HG02938 (cell line): ENCODE measurements around the gene RERE.
A peak's percentile ranks its signal among the peaks of the same experiment; 100 is the strongest.

Experiments used
- ATAC-seq: cut with Tn5 transposase; IDR thresholded peaks from one replicate; pipeline ENCODE4 v1.9.1; 2021; ENCODE audit warnings: mild to moderate bottlenecking, moderate library complexity; ENCODE audit not compliant: unreplicated experiment

The RERE gene

DNA sequence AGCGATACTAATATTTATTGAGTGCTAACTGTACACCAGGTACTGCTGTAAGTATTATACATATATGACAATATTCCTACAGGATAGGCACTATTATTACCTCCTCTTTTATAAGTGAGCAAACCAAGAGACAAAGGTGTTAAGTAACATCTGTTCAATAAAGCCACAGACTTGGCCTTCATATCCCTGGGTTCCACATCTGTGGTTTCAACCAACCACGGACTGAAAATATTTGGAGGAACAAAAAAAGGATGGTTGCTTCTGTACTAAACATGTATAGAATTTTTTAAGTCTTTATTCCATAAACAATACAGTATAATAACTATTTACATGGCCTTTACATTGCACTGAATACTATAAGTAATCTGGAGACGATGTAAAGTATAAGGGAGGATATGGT, 95.1 kb downstream of the RERE start:
- ATAC-seq: no peak

DNA sequence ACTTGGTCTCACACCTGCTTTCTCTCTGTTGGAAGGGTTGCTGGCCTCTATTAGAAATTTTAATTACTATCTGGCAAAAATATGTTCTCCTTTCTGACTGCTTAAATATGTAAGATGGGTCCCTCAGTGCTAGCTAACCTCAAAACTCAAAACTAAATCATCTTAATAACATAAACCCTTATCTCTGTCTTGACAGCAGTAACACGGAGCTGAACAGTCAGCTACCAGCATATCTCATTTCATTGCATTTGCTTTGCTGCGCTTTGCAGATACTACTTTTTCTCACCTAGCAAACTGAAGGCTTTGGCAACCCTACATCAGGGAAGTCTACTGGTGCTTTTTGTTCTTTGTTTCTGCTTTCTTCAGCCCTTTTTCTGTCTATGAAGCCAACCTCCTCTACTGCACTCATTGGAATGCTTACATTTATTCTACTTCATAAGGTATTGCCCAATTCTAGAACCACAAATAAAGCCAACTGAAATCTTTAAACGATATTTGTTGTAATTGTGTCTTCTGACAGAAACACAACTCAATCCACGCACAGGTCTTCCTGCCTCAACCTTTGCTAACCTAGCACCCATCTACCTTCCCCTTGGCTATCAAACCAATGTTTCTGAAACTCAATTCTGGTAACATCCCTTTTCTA, 95.6 kb downstream of the RERE start:
- no peak for ATAC-seq

DNA sequence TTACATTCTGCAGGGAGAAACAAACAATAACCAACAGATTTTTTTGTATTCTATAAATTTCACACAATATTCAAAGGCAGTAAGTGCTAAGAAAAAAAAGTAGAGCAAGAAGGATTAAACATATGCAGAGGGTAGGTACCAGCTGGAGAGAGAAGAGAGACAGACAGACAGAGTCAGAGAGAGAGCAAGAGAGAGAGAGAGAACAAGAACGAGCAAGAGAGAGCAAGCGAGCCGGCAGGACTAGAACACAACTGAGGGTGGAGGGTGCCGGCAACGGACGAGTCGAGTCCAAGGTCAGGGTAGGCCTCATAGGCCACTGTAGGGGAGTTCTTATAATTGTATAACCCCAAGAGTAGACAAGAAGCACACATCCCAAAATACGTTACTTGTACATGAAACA, 97.1 kb downstream of the RERE start:
- no peak for ATAC-seq

DNA sequence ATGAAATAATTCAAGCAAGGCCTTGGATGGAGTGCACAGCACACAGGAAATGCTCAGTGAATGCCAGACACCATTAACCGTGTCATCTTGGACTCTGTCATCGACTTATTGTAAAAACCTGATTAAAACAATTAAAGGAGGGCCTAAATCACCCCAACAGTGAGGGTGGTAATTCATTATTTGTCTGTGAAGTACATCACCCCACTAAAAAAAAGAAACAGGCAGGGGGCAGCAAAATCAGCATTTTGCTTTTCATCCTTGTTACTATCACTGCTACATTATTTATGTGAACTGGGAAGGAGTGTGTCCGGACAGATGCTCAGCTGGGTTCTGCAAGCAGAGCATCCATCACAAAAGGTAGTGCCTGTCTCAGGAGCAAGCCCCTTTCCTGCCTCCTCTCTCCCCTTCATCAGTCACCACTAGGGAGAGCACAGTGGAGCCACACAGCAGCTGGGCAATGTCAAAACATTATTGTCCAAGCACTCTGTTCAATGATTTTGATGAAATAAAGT, 98.5 kb downstream of the RERE start:
- ATAC-seq: no peak

DNA sequence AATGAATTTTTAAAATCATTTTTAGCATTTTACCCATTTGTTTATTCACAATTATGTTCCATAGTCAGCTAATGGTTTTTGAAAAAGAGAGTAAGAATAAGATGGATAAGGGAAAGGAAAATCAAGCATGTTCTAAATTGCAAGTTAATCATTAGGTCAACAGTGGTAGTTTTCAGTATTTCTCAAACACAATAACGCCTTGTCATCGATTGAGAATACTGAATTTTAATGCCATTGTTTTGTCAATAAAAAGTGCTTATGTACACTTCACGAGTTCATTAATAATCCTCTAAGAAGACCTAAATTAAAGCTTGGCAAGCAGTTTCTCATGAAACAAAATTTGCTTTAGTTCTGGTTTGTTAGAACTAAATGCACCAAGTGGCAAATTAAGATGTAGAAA, 100.3 kb downstream of the RERE start:
- ATAC-seq: no peak

DNA sequence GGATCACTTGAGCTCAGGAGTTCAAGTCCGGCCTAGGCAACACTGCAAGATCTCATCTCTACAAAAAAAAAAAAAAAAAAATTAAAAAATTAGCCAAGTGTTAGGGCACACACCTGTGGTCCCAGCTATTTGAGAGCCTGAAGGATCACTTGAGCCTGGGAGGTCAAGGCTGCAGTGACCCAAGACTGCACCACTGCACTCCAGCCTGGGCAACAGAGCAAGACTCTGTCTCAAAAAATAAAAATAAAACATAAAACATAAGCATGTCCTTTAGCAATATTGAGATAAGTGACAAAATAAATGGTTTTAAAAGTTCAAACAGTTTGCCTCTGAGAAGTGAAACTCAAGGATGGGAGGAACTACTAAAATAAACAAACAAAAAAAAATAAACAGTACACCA, 101.2 kb downstream of the RERE start:
- no peak for ATAC-seq

DNA sequence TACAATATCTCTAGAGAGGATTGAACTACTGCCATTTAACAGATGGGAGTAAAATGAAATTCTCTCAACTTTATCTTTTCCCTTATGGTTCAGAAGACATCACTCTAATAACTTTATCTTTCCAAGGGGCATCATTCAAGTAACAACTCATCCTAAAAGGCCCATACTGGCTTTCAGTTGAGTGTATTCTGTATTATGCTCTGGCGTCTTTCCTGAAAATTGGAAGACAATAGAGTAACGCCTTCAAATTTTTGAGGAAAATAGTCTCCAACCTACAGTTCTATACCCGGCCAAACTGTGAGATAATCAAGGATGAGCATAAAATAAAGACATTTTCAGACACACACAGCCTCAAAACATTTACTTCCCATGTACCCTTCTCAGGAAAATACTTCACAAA, 103.3 kb downstream of the RERE start:
- ATAC-seq: no peak

DNA sequence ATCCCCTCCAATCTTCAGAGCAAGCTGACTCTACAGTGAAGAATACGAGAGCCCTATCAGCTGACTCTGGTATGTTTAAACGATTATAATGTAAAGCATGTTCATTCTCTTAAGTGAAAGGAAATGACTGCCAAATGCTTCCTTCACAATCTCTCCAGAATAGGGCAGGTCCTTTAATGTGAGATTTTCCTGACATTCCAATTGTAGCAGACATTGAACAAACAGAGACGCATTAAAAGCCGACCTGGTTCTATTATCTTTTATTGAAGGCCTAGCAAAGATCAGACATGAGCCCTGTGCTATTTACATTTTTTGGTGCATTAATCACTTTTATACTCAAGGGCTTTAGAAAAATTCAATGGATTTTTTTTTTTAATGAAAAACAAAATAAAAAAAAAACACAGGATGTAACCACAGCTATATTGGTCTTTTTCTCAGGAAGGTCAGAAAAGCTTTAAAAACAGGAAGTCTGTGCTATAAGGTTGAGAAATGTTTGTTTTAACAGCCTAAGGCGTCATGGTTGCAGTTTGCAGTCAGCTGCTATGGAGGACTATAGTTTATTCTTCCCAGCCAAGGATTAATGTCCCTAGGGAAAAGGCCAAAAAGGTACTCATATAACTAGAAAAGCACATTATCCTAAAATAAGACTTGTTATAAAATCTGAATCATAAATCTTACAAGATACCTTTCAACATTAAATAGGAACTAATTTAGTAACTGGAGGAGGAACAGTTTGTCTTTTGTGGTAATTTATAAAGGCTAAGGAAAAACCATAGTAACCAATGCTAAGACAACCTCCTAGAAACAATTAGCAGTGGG, 104.8 kb downstream of the RERE start:
- ATAC-seq: no peak

DNA sequence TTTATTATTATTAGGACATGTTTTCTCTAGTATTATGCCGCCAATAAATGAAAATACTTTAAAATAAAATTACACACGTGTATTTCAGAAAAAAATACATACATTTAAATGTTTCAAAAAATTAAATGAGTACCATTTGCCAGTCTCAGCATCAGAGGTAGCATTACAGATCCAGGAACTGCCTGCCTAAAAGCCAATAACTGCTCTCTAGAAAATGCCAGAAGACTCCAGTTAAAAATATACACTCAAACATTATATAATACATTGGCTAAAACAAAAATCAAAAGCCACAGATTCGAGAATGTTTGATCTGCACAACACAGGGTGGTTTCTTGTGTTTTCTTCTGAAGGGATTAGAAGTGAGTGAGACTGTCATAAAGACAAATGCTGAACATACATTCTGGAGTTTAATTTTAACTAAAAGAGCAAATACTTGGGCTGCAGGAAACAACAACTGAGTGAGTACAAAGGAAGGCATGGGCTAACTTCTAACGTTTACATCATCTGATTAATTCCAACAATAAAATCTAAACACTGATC, 105.5 kb downstream of the RERE start:
- no peak for ATAC-seq

DNA sequence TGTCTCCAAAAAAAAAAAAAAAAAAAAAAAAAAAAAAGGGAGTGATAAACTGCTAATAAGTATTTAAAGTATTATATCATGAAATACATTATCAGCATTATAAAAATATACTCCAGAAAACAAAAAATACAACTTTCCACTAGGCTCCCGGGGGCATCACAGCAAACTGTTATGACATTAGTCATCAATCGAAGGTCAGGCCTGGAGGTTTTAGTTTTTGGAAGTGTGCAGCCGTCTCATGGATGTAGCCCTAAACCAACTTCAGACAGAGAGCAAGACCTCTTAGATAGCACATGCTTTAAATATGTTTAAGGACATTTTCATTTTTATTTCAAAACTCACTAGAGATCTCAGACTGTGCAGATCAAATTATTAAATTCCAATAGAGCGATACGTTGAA, 106.3 kb downstream of the RERE start:
- ATAC-seq: no peak

DNA sequence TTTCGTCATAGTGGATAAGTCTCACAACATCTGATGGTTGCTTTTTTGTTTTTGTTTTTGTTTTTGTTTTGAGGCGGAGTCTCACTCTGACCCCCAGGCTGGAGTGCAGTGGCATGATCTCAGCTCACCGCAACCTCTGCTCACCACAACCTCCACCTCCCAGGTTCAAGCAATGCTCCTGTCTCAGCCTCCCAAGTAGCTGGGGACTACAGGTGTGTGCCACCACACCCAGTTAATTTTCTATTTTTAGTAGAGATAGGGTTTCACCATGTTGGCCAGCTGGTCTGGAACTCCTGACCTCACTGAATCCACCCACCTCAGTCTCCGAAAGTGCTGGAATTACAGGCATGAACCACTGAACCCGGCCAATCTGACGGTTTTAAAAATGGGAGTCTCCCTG, 109.2 kb downstream of the RERE start:
- ATAC-seq: no peak

DNA sequence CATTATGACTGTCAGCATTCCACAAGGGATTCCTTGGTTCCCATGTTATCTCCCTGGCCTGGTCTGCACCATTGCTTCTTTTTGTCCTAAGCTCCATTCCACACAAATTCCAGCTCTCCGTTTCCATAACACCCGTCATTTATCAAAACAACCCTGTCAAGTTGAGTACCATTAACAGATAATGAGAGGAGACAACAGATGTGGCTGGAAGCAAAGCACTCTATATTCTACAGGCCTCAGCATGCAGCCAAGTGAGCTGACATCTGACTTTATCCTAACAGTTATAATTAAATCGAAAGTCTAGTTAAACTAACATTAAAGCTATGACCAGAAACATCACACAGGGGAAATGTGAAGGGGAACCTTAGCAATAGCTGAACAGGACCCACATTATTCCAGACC, 110.4 kb downstream of the RERE start:
- ATAC-seq: no peak

DNA sequence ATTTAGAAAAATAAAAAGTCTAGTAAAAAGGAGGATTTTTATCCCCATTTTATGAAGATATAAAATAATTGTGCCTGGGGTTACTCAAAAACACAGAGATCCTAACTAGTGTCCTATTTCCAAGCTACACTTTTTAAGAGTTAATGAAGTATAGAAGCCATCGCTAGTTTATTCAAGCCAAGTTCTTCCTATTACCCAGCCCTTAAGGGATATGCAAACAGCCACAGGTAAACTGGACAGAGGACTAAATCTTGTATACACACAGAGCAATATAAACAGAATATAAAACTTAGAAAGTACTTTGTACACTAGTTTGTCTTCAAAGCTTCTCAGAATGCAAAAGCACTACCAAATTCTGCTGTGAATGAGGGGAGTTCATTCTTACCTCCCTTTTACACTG, 111.1 kb downstream of the RERE start:
- no peak for ATAC-seq

DNA sequence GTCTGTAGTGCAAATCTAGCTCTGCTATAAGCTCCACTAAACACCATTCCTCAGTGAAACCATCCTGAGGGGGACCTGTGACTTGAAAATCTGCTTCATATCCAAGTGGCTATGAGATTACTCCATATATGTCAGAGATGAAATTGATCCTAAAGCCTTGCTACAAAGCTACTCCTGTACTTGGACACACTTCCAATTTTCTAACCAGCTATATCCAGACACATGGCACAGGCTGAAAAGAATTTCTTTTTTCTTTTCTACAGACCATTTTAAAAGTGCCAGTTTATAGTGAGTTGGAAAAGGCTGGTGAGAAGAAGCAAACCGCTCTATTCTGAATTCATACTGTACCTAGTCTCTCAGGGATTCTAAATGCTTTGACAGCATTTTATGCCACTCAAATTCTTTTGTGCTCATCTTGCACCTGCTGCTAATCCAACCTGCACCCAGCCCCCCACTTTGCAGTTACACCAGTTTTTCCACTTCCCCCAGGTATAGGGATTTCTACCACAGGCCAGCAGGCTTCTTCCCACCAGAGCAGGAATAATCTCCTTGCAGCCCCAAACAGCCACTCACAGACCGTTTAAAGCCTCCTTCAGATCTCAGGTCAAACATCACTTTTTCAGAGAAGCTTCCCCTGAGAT, 112.5 kb downstream of the RERE start:
- ATAC-seq: no peak

DNA sequence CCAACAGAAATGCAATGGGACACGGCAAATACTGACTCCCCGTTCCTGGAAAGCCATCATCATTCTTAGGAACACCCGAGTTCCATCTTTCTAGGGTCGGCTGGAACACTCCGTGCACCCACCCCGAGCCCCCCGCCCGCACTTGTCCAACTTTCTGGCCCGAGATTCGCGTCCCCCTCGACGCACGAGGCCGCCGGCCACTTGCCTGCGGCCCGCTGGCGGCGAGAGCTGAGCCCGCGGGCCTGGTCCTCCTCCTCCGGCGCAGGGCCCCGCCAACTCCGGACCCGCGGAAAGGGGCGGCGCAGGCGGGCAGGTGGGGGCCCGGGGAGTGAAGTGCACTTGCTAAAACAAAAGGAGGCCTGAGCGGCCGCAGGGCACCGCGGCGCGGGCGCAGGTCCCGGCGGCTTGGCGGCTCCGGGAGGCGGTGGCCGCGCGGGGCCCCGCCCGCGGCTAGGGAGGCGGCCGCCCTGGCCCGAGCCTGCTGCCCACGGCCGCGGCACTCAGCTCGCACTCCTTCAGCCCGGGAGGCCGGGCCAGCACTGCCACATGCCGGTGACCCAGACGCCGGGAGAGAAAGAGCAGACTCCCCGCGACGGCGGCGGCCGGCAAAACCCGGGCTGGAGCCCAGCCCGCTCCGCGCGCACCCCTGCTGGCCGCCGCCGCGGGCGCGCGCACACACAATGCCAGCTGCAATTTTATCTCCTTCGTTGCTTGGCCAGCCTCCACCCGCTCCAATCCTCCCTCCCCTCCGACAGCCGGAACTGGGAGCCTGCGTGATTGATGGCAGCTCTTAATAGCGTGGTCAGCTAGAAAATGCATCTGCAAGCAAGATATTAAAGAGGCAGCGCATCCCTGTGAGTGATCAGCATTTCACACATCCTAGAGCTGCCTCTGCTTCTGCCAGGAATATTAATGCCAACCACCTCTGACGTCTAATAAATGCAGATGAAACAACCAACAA, 114.3 kb downstream of the RERE start:
- peak; percentile 58 for ATAC-seq

DNA sequence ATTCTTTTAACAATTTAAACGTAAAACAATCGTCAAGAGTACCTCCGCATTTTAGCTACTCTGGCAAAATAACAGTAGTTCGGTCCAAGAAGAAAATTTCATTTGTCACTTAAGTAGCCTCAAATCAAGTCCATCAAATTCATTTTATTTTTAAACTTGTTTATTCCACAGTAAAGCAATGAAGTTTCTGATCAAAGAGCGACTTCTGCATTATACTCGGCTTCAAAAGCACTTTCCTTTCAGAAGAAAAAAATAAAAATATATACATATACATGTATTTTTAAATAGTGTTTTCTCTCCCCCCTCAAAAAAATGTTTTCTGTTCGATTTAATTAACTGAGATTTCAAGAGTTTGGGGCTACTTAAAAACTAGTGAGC, 115.0 kb downstream of the RERE start:
- ATAC-seq: no peak

DNA sequence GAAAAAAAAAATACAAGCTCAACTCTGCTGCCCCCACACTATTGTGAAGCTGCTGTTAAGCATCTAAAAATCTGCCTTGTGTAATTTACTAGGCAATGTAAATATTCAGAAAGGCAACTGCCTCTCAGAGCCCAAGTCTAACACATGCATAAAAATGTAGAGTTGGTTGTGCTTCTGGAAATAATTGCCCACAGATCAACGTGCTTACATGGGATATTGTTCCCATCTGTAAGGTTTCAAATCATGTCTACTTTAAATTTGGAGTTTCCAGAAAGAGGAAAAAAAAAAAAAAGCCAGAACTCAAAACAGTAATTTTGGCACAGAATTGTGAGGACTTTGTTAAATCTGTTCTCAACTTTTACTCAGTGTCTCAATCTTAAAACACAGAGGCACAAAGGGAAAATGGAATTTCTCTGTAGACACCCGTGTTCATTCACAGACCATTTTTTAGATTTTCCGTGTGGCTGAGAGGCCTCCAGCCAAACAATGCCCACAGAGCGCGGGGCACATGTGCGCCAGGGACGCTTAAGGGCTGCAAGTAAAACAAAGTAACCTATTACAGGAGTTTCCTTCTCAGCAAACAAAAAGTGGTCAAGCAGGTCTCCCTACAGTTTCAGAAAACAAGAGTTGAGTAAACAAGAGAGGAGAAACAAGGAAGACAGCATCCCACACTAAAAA, 115.5 kb downstream of the RERE start:
- no peak for ATAC-seq

DNA sequence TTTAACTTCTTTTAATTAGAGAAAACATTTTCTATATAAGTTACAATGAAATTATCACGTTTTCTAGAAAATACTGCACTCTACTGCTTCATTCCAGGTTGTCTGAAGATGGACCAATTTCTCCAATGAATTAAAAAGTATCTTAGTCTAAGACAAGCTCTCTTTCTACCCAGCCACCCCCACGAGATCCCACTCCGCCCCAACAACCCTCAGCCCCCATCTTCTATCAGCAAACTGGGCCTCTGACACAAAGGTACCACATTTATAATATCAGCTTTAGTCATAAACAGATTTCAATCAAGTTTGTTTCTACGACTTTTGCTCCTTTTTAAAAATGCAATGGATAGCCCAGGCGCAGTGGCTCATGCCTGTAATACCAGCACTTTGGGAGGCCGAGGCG, 117.8 kb downstream of the RERE start:
- no peak for ATAC-seq

DNA sequence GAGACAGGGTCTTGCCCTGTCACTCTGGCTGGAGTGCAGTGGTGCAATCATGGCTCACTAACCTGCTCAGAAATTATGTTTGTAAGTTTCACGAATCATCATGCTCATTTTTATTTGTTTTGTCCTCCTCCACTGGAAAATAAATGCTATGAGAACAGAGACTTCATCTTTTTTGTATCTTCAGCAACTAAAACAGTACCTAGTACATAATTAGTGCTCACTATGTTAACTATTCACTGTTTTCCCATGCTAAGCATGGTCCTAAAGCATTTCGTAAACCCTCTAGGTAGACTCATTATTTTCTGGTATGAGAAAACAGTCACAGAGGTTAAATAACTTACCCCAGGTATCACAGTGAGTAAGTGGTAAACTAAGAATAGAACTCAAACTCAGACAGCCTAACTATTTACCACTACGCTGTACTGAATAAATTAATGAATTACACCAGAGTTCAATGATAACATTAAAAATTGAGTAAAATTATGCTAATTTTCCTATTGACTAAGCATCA, 118.4 kb downstream of the RERE start:
- ATAC-seq: no peak
